ENCODE results near the gene DGKZ. TPM values are rescaled to one million over a fixed set of nuclear protein-coding genes. Genes with fewer than 3 reads are reported as not detected.

The DGKZ gene
- total and polyA plus RNA-seq, 2 of the 13 experiments (the other 11 are each of a cell fraction or from before 2014, with no cell fraction given): 15.8 to 20.7 TPM

DNA sequence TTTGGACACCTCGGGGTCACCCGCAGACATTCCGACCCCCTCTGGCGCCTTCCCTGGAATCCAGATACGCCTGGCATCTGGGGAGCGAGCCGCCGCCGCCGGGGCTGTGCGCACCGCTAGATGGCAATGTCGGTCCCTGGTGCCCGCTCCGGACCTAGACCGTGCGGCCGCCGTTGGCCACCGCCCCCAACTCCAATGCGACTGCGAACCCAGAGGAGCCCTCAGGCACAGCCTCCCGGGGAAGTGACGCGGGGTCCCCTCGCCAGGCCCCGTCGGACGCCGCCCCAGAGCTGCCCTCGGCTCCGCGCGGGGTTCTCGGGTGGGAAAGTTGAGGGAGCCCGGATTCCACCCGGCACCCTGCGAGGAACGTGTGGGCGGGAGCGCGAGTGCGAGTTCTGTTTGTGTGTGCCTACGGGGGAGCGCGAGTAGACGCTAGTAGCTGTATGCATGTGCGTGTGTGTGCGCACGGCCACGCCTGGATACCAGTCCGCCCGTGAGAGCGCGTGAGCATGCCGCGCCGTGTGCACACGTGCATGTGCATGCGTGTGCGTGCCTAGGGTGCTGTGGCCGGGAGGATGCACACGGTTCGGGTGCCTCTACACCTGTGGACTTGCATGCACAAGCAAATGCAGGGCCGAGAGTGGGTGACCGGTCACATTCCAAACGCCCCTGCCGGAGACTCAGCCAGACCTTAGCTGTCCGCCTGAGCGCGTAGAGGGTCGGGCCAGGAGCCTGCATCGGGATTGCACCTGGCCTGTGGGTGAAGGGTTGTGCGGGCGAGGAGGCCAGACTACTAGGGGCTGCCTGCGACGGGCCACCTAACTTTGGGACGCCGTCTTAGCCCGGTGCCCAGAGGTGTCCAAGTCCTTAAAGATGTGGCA lies 42.4 kb downstream of the DGKZ start (continued):
- TF ChIP-seq MAFF (IDR thresholded peaks at IDR 0.05; ENCODE audit: low read depth, low read length): no peak
- TF ChIP-seq ZNF282 (IDR thresholded peaks at IDR 0.05; ENCODE audit: partially characterized antibody): no peak
- TF ChIP-seq PRMT3 (CRISPR knock-in tag; IDR thresholded peaks at IDR 0.05; ENCODE audit: borderline replicate concordance, low read depth): no peak
- no peak for TF ChIP-seq ZFP62 (CRISPR knock-in tag; IDR thresholded peaks at IDR 0.05)
- TF ChIP-seq PITX1 (CRISPR knock-in tag; IDR thresholded peaks at IDR 0.05): peak; percentile 52; the same call in 1 of the 2 replicates
- no peak for TF ChIP-seq POLR2G (IDR thresholded peaks at IDR 0.05; ENCODE audit: low read depth, low read length)
- TF ChIP-seq, protein P1, sequence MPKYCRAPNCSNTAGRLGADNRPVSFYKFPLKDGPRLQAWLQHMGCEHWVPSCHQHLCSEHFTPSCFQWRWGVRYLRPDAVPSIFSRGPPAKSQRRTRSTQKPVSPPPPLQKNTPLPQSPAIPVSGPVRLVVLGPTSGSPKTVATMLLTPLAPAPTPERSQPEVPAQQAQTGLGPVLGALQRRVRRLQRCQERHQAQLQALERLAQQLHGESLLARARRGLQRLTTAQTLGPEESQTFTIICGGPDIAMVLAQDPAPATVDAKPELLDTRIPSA (CRISPR knock-in tag; IDR thresholded peaks at IDR 0.05; ENCODE audit: borderline replicate concordance): no peak
- TF ChIP-seq, protein P2, sequence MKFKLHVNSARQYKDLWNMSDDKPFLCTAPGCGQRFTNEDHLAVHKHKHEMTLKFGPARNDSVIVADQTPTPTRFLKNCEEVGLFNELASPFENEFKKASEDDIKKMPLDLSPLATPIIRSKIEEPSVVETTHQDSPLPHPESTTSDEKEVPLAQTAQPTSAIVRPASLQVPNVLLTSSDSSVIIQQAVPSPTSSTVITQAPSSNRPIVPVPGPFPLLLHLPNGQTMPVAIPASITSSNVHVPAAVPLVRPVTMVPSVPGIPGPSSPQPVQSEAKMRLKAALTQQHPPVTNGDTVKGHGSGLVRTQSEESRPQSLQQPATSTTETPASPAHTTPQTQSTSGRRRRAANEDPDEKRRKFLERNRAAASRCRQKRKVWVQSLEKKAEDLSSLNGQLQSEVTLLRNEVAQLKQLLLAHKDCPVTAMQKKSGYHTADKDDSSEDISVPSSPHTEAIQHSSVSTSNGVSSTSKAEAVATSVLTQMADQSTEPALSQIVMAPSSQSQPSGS (CRISPR knock-in tag; IDR thresholded peaks at IDR 0.05): no peak
- no peak for TF ChIP-seq ZSCAN29 (CRISPR knock-in tag; conservative IDR thresholded peaks at IDR 0.05)
- TF ChIP-seq, protein P3, sequence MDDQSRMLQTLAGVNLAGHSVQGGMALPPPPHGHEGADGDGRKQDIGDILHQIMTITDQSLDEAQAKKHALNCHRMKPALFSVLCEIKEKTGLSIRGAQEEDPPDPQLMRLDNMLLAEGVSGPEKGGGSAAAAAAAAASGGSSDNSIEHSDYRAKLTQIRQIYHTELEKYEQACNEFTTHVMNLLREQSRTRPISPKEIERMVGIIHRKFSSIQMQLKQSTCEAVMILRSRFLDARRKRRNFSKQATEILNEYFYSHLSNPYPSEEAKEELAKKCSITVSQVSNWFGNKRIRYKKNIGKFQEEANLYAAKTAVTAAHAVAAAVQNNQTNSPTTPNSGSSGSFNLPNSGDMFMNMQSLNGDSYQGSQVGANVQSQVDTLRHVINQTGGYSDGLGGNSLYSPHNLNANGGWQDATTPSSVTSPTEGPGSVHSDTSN (CRISPR knock-in tag; IDR thresholded peaks at IDR 0.05; ENCODE audit: borderline replicate concordance): no peak
- TF ChIP-seq SMARCE1 (IDR thresholded peaks at IDR 0.05; ENCODE audit: borderline replicate concordance): no peak
- no peak for TF ChIP-seq JUNB (CRISPR knock-in tag; IDR thresholded peaks at IDR 0.05; ENCODE audit: borderline replicate concordance)
- no peak for TF ChIP-seq HMG20A (CRISPR knock-in tag; IDR thresholded peaks at IDR 0.05; ENCODE audit: borderline replicate concordance)
- no peak for TF ChIP-seq ZNF589 (CRISPR knock-in tag; conservative IDR thresholded peaks at IDR 0.05)
- TF ChIP-seq, protein P4, sequence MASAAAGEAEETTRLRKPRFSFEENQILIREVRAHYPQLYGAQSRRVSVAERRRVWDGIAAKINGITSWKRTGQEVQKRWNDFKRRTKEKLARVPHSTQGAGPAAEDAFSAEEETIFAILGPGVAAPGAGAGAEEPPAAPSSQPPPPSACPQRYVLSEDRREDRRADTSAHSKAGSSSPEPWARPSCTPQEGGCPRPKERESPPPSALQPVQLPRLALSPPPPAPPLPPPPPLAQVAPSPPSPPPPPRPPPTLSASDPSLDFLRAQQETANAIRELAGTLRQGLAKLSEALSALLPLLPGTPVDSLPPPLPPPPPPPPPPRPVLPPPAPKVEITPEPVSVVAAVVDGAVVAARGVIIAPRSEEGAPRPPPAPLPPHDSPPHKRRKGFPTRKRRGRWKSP (CRISPR knock-in tag; IDR thresholded peaks at IDR 0.05): no peak
- no peak for TF ChIP-seq EZH2 (conservative IDR thresholded peaks at IDR 0.05; ENCODE audit: low read depth, low read length)
- TF ChIP-seq ZNF20 (CRISPR knock-in tag; IDR thresholded peaks at IDR 0.05): no peak
- TF ChIP-seq, protein P5, sequence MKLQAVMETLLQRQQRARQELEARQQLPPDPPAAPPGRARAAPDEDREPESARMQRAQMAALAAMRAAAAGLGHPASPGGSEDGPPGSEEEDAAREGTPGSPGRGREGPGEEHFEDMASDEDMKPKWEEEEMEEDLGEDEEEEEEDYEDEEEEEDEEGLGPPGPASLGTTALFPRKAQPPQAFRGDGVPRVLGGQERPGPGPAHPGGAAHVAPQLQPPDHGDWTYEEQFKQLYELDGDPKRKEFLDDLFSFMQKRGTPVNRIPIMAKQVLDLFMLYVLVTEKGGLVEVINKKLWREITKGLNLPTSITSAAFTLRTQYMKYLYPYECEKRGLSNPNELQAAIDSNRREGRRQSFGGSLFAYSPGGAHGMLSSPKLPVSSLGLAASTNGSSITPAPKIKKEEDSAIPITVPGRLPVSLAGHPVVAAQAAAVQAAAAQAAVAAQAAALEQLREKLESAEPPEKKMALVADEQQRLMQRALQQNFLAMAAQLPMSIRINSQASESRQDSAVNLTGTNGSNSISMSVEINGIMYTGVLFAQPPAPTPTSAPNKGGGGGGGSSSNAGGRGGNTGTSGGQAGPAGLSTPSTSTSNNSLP (IDR thresholded peaks at IDR 0.05; ENCODE audit: low read depth, low read length): no peak
- TF ChIP-seq, protein P6, sequence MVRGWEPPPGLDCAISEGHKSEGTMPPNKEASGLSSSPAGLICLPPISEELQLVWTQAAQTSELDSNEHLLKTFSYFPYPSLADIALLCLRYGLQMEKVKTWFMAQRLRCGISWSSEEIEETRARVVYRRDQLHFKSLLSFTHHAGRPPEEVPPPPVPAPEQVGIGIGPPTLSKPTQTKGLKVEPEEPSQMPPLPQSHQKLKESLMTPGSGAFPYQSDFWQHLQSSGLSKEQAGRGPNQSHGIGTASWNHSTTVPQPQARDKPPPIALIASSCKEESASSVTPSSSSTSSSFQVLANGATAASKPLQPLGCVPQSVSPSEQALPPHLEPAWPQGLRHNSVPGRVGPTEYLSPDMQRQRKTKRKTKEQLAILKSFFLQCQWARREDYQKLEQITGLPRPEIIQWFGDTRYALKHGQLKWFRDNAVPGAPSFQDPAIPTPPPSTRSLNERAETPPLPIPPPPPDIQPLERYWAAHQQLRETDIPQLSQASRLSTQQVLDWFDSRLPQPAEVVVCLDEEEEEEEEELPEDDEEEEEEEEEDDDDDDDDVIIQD (CRISPR knock-in tag; IDR thresholded peaks at IDR 0.05; ENCODE audit: low read depth): no peak
- no peak for TF ChIP-seq FOXC1 (CRISPR knock-in tag; IDR thresholded peaks at IDR 0.05; ENCODE audit: borderline replicate concordance)
- TF ChIP-seq ISX (CRISPR knock-in tag; conservative IDR thresholded peaks at IDR 0.05): no peak
- TF ChIP-seq GATA4 (IDR thresholded peaks at IDR 0.05; ENCODE audit: borderline replicate concordance, low read depth): no peak

Measured in HepG2 (cell line).